Stimulated activated CD4-positive, alpha-beta T cell treated with anti-CD3 and anti-CD28 coated beads, TNF-alpha, amount 100 ng/mL, for 4 hours (primary cell): ENCODE data around the gene SLC25A51.

Experiments used
- DNase-seq, 3 experiments: peaks; one replicate each; pipeline ENCODE4 v3.0.0-alpha.2; 2020; ENCODE audit warnings: low read depth in 3 of 3

Gene SLC25A51

DNA sequence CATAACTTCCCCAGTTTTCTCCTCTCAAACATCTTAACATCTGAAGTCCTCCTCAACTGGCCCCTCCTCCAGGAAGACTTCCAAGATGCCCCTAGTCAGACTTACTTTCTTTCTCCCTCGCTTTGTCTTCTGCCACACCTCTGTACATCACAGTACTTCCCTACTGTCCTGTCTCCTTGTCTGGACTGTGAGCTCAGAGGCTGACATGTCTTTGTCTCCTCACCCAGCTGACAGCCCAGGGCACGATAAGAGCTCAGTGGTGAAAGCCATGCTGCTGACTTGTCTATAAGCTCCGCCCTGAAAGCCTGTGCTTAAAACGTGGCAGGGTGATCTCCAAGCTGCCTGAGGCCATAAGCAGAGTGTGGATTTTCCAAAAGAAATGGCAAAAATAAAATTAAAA lies 33.0 kb upstream of the SLC25A51 start:
- DNase-seq, result no peak

- DNase-seq, result no peak
Measured at GRCh38 chr9:37936376-37936775, 32.4 kb upstream of the SLC25A51 start.

DNA sequence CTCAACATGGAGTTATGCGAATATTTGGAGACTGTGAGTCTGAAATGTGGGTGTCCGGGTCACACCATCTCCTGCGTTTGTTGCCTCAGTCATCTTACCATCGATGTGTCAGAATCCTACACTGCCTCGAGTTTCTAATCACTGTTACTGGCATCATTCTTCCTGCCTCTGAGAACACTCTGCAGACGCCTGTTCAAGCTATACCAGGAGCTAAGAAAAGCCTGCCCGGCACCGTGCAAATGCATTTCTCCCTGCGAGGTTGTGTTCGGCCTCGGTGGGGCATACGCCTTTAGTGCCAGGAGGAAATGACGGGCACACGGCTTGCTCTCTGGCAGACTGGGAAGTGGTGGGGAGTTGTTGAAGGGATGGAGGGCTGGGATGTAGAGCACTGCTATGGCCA lies 31.2 kb upstream of the SLC25A51 start:
- no peak for DNase-seq

DNA sequence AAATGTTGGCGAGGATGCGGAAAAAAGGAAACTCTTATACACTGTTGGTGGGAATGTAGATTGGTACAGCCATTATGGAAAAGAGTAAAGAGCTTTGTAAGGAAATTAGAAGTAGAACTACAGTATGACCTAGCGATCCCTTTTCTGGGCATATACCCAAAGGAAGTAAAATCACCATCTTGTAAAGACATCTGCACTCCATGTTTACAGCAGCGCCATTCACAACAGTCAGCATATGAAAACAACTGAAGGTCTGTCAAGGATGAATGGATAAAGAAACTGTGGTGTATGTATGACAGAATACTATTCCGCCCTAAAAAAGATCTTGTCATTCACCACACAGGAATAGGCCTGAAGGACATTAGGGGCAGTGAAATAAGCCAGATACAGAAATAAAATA lies 27.7 kb upstream of the SLC25A51 start:
- no peak for DNase-seq

DNA sequence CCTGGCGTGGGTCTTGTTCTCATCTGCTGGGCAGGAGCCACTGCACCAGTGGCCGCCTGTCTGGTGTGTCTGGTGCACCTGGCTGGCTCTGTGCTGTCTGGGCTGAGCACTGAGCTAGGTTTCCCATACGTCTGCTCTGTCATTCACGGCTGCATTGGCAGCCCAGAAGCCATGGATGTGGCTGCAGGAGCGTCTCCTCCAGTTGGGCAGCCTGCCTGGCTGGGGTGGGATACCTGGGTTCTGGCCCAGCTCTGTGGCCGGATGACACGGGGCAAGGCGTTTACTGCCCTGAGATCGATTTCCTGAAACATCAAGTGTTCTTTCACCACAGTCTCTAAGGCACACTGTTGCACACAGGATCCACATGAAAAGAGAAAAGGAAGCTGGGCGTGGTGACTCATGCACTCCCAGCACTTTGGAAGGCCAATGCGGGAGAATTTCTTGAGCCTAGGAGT lies 25.5 kb upstream of the SLC25A51 start:
- no peak for DNase-seq

- DNase-seq, result no peak
Measured at GRCh38 chr9:37928552-37929430, 24.9 kb upstream of the SLC25A51 start.

DNA sequence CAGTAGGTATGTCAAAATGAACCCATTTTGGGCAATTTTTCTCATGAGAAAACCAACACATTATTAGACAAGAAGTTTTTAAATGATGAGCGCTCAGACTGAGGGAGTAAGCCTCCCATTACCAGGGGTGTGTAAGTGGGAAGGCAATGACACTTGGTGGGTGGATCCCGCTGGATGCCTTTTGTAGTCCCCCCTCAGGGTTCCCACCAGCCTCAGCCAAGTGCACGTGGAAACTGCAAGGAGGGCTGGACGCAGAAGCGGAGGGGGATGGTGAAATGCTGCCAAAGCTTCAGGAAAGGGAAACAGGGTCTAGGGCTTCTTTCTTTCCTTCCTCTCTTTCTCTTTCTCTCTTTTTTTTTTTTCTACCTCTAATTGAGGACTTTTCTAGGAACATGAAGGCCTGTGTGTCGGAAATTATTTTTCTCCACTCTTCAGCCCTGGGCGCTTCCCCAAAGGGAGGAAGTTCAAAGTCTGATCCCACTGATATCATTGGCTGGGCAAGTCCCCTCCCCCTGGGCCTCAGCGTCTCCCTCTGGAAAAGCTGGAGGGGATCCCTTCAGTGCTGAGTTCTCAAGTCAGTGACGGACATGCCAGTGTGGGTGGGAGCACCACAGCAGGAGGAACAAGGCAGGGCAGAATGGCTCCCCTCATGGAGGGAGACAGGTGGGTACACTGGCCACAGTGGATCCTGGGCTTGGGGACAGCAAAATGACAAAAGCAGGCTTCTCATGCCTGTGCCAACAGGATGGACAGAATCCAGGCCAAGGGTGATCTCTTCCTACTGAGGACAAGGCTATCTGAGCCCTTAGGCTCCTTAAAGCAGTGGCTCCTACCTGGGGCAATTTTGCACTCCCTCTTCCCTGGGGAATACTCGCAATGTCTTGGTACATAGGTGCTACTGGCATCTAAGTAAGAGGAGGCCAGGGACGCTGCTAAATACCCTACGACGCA lies 23.9 kb upstream of the SLC25A51 start:
- no peak for DNase-seq

- no peak for DNase-seq
Measured at GRCh38 chr9:37927132-37927531, 23.2 kb upstream of the SLC25A51 start.

DNA sequence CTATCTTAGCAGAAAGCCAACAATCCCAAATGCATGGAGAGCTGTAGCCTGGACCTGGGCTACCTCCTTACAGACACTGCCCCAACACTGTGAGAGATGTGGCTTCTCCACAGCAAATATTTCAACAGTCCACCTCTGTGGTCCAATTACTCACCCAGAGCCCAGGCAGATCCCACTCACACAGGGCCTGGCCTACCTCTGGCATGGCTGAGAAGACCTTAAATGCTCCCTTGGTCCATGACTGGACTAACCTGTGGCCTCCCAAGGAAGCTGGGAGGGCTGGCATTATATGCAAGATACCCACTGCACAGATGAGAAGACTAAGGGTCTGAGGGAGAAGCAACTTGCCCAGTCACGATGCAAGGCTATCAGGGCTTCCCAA lies 22.8 kb upstream of the SLC25A51 start:
- DNase-seq, result no peak

DNA sequence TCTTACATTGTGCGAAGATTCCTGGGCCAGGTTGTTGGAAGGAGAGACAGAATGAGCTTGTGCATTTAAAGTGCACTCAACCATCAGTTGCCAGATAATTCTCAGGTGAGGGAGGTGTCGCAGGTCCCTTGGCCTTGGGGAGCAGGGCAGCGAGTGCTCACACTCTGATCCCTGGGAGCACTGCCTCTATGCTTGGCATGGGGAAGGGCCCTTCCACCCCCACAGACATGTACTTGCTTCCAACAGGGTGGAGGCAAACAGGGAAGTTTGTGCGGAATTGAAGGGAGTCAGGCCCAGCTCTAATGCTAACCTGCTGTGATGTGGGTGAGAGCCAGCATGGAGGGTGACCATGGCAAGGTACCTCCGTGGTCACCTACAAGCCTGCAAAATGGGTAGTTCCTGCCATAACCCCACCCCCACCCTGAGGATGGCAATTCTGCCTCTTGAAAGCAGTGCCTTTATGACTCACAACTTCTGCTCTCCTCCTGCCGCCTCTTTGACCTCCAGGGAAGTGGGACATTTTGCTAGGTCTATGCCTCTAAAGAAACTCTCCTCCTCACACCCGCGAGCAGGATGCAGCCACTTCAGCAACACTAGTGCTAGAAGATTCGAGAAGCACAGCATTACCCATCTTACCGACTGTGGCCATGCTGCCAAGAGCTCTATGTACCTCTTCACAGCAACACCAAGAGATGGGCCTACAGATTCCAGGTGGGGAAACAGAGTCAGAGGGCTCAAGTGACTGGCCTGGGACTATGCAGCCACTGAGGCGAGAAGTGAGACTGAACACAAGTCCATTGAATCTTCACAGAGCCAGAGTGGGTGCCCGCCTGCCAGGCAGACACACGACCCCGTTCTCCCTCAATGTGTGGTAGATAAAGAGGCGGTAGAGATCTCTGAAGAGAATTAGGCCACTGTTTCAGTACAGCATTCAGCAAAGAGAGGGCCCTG lies 22.1 kb upstream of the SLC25A51 start:
- no peak for DNase-seq

DNA sequence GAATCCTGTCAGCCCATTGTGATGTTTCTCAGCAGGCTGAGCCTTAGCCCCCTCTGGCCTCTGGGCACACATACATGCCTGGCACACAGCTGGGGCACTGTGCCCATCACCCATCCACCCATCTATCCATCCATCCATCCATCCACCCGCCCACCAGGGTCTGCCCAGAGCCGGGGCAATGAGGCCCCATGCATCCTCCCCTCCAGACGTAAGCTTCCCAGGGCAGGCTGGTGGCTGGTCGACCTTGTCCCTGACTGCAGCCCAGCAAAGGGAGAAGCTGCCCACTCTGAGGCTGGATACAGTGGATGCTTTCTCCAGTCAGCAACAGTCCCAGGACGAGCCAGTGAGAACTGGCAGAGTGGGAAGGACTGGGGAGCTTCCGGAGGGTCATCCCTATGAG lies 21.1 kb upstream of the SLC25A51 start:
- no peak for DNase-seq

DNA sequence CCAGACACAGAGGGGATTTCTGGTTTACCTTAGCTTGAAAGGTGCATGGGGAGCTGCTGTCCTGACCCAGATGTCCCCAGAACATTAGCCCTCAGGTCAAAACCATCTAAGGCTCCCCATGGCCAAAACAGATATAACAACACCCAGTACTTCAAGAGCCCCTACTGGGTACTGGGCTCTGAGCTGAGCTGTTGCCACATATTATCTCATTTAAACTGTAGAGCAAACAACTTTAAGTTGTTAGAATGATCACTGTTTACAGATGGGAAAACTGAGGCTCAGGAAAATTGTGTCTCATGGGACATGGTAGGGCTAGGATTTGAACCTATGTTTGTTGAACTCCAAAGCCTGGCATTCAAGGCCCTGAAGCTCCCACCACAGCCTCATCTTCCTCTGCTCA lies 20.6 kb upstream of the SLC25A51 start:
- DNase-seq, result no peak

GRCh38 chr9:37923796-37924427 lies 20.0 kb upstream of the SLC25A51 start:
- DNase-seq, result no peak

GRCh38 chr9:37923118-37923795 lies 19.3 kb upstream of the SLC25A51 start:
- DNase-seq, result no peak

DNA sequence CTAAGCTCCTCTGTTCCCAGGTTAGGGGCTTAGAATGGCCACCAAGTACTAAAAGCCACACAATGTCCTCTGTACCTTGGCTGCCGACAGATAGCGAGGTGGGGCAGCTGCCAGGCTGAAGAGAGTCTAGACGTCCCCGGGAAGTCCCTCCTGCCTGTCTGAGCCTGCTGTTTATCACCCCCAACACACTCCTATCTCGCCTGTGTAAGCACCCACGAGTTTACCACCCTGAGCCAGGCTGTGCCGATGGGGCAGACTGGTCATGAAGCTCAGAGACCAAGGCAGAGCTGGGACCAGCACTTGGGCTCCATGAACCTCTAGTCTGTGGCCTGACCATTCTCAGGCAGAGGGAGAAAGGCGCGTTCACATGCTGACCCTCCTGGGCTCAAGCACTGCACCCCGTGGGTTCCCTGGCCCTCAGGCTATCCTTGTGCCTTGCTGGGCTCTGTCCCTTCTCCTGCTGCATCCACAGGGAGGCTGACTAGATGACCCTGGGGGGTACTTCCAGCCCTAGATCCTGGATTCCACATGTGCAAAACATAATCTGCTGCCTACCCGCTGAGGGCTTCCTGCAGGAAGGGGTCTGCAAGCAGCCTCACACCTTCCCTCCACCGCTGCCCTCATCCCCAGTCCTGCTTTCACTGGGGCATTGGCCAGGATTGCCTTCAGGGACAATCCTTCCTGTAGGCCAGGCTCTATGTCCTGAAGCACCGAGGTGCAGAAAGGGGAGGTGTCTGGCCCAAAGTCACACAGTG lies 18.6 kb upstream of the SLC25A51 start:
- DNase-seq, result no peak

DNA sequence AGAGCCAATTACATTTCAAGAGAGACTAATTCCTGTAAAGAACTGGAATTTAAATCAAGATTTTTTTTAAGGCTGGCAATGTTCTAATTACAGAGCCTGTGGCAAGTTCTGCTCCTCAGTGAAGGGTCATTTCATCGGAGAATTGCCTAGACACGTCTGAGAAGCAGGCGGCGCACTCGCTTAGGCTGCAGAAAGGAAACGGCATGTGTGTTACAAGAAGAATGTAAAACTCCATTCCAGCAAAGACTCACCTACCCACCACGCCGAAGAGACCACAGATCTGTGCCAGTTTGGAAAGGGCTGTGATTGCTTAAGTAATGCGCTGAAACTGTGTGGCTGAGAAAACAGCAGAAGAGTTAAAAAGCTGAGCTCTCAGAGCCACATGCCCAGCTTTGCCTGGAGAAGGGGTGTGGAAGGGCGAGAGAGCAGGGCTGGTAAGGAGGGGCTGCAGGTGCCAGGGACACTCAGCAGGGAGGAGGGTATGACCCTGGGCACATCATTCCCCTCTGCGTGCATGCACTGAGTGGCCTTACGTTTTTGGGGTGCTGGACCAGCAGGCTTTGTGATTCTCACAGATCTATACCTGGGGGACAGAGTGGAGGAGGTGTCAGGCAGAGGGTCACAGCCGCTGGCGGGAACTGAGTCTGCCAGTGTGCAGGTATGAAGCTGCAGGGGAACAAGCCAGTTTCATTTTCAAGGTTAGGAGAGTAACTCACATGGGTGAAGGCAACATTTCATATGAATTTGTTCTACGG lies 17.8 kb upstream of the SLC25A51 start:
- DNase-seq, result no peak

GRCh38 chr9:37921168-37921510 lies 17.2 kb upstream of the SLC25A51 start:
- DNase-seq, result no peak

DNA sequence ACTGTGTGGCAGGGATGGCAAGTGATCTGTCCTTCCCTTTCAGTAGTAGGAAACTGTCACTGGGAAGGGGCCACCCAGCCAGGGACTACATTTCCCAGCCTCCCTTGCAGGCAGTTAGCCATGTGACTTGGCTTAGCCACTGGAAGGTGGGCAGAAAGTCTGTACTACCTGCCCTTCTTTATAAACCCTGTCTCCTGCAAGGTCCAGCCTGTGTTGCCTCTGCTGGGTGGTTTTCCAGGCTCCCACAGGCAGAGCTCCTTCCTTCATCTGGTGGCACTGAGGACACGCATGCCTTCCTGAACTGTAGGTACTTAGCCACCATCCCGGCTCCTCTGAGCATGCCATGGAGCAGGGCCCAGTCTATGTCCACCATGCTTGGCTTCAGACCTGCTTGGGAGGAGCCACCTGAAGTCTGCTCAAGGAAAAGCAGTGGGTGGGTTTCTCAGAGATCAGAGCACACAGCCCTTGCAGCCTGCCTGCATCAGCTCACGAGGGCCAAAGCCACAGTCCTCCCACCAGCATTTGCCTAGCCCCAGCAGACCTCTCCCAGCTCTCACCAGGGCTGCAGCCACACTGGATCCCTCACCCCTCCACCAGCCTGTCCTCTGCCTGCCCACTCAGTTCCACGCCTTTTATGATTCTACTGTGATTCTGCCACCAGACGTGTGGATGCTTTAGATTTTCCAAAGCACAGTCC lies 16.7 kb upstream of the SLC25A51 start:
- DNase-seq, result no peak

DNA sequence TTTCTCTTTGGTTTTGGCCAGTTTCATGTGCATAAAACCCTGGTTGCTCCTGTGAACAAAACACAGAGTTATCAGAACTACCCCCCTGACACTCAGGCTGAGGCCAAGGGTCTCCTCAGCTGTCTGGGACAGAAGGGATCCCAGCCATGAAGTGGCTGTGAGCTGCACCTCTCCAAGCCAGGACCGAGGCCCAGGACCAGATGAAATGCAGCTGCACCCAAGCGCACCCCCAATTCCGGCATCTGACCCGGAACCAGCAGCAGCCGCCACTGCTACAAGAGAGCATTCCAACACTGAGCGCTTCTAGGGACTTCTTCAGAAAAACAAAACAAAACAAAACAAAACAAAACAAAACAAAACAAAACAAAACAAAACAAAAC lies 16.0 kb upstream of the SLC25A51 start:
- DNase-seq, result no peak
